ENCODE results near the gene SCAMP2. TPM values are rescaled to one million over a fixed set of nuclear protein-coding genes. Genes with fewer than 3 reads are reported as not detected.

Gene SCAMP2
- polyA plus RNA-seq, 1 donor from 2014 or later = 4.5 TPM

- H3K36me3 ChIP-seq (ENCODE audit: insufficient read depth, low read length) = no peaks in the 10 kb centered on the region
- no peak overlapping the region for H3K4me2 ChIP-seq (ENCODE audit: low read length)
- no peak overlapping the region for H3K4me3 ChIP-seq (ENCODE audit: low read length)
- no peaks in the 10 kb centered on the region for H3K27me3 ChIP-seq (ENCODE audit: insufficient read depth, low read depth, low read length)
- H3K27ac ChIP-seq (ENCODE audit: low read length) = no peak overlapping the region
- H3F3A ChIP-seq (ENCODE audit: insufficient read depth, low read length, poor library complexity, severe bottlenecking) = no peaks in the 10 kb centered on the region
- H3K9me2 ChIP-seq (ENCODE audit: insufficient read depth, low read length) = no peaks in the 10 kb centered on the region
- H2AFZ ChIP-seq (ENCODE audit: low read depth, low read length) = no peak overlapping the region
- H3K79me2 ChIP-seq (replicated peaks; ENCODE audit: insufficient read depth, low read length) = peaks cover 21% of the 10 kb centered on the region
- H3K9ac ChIP-seq (ENCODE audit: low read length) = no peak overlapping the region
- no peaks in the 10 kb centered on the region for H3K9me3 ChIP-seq (ENCODE audit: low read length)
- TF ChIP-seq REST (IDR thresholded peaks at IDR 0.05; ENCODE audit: borderline replicate concordance) = no peak
- TF ChIP-seq POLR2AphosphoS5 (IDR thresholded peaks at IDR 0.05) = no peak
- no peak for TF ChIP-seq RAD21 (conservative IDR thresholded peaks at IDR 0.05)
- TF ChIP-seq EP300 (conservative IDR thresholded peaks at IDR 0.05; ENCODE audit: poor library complexity, severe bottlenecking) = no peak
- TF ChIP-seq, protein P1, sequence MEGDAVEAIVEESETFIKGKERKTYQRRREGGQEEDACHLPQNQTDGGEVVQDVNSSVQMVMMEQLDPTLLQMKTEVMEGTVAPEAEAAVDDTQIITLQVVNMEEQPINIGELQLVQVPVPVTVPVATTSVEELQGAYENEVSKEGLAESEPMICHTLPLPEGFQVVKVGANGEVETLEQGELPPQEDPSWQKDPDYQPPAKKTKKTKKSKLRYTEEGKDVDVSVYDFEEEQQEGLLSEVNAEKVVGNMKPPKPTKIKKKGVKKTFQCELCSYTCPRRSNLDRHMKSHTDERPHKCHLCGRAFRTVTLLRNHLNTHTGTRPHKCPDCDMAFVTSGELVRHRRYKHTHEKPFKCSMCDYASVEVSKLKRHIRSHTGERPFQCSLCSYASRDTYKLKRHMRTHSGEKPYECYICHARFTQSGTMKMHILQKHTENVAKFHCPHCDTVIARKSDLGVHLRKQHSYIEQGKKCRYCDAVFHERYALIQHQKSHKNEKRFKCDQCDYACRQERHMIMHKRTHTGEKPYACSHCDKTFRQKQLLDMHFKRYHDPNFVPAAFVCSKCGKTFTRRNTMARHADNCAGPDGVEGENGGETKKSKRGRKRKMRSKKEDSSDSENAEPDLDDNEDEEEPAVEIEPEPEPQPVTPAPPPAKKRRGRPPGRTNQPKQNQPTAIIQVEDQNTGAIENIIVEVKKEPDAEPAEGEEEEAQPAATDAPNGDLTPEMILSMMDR (IDR thresholded peaks at IDR 0.05; ENCODE audit: poor library complexity, severe bottlenecking) = no peak
- no peak for TF ChIP-seq MXI1 (conservative IDR thresholded peaks at IDR 0.05; ENCODE audit: poor library complexity, severe bottlenecking)
- TF ChIP-seq EZH2 (IDR thresholded peaks at IDR 0.05; ENCODE audit: borderline replicate concordance, insufficient read depth, low read length, poor library complexity, severe bottlenecking) = no peak
- no peak for TF ChIP-seq SMC3 (conservative IDR thresholded peaks at IDR 0.05; ENCODE audit: poor library complexity)
- no peak for TF ChIP-seq TAF1 (IDR thresholded peaks at IDR 0.05; ENCODE audit: low read depth)
- no peaks in the 10 kb centered on the region for H4K20me1 ChIP-seq (ENCODE audit: insufficient read depth)
Observed at GRCh38 chr15:74867466-74868038, 5.6 kb downstream of the SCAMP2 start.

DNA sequence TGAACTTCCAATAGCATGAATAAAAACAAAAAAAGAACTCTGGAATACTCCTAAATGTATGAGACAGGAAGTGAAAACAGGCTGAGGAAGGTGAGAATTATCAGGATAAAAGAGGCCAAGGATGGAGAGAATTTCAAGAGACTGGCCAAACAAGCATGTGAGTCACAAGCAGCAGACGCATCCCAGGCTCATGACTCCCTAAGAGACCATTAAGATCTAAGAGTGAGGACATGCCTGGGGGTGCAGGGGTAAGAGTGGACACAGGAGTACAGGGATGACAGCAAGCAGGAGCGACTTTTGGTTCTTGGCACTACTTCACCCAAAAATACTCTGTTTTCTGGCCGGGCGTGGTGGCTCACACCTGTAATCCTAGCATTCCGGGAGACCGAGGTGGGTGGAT lies 7.1 kb downstream of the SCAMP2 start:
- TF ChIP-seq MXI1 (conservative IDR thresholded peaks at IDR 0.05; ENCODE audit: poor library complexity, severe bottlenecking) (no peak), REST (IDR thresholded peaks at IDR 0.05; ENCODE audit: borderline replicate concordance) (no peak), EP300 (conservative IDR thresholded peaks at IDR 0.05; ENCODE audit: poor library complexity, severe bottlenecking) (no peak), SMC3 (conservative IDR thresholded peaks at IDR 0.05; ENCODE audit: poor library complexity) (no peak), POLR2AphosphoS5 (IDR thresholded peaks at IDR 0.05) (no peak), TAF1 (IDR thresholded peaks at IDR 0.05; ENCODE audit: low read depth) (no peak), EZH2 (IDR thresholded peaks at IDR 0.05; ENCODE audit: borderline replicate concordance, insufficient read depth, low read length, poor library complexity, severe bottlenecking) (no peak)
- Histone ChIP-seq H4K20me1 (ENCODE audit: insufficient read depth) (no peaks in the 10 kb centered on the region), H3F3A (ENCODE audit: insufficient read depth, low read length, poor library complexity, severe bottlenecking) (no peaks in the 10 kb centered on the region), H3K9me3 (ENCODE audit: low read length) (no peaks in the 10 kb centered on the region), H3K27ac (ENCODE audit: low read length) (no peak overlapping the region), H3K9ac (ENCODE audit: low read length) (no peak overlapping the region), H3K4me2 (ENCODE audit: low read length) (no peak overlapping the region), H3K36me3 (ENCODE audit: insufficient read depth, low read length) (no peaks in the 10 kb centered on the region), H3K79me2 (replicated peaks; ENCODE audit: insufficient read depth, low read length) (peaks cover 14% of the 10 kb centered on the region), H3K27me3 (ENCODE audit: insufficient read depth, low read depth, low read length) (no peaks in the 10 kb centered on the region), H3K4me3 (ENCODE audit: low read length) (no peak overlapping the region), H2AFZ (ENCODE audit: low read depth, low read length) (no peak overlapping the region), H3K9me2 (ENCODE audit: insufficient read depth, low read length) (no peaks in the 10 kb centered on the region)
